AG08396 (cell line): ENCODE measurements around the gene NCF2.

Experiments used
- DNase-seq: peaks from one replicate; pipeline ENCODE4 v3.0.0; 2012; ENCODE audit warnings: low spot score, mixed read lengths

NCF2 gene

DNA sequence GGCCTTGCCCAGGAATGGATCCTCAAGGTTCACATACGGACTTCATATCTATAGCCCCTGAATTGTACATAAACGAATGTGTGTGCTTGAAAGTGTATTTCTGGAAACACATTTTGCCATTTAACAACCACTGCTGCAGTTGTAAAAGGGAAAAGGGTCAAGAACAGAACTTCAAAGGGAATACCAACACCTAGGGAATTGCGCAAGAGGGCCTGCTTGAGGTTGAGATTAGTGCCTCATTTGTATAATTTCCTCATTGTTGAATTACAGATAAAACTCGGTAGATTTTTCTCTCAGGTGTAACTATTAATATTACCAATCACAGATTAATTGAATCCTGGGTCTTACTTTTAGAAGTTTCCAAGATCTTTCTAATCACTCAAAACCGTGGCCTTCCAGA is 6.1 kb downstream of the NCF2 start:
- DNase-seq = no peak

DNA sequence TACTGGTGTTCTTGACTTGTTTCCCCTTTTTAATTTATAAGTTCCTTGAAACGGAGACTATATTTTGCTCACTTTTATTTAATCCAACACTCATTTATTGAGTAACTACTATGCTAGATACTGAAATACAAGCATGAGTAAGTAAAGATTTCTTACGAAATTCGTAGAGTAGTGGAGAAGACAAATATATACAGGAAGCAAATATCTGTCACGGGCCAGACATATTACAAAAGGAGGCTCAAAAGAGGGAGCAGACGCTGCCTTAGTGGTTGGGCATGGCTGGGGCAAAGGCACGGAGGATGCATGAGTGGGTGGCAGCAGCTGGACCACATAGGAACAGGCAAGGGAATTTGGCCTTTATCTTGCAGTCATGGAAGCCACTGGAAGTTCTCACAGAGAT is 6.8 kb downstream of the NCF2 start:
- no peak for DNase-seq

DNA sequence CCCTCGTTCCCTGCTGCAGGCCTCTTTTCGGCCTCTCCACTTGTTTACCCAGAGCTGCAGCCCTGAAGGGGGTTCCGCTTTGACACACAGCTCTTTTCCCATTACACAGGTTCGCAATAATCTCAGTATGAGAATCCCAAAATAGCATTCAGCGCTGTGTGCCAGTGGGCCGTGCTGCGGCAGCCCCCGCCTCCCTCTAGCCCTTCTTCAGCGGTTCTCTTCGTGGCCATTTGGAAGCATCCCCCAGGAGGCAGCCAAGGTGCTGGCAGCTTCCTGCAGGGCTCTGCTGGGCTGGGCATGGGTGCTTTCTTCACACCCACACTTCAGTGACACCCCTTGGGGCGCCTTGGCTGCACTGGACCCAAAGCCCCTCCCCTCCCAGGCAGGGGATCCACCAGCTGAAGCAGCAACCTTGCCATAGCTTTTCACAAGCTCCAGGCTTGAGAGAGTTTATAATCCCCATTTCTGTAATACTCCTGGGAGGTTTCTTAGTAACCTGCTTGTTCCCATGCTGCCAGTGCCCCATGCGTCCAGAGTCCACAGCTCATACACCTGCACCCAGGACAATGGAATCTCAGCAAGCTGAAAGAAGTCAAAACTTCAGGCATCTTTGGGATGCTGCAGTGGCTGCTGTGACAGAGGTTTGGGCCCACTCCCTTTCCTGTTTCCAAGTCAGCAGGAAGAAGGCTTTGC is 8.1 kb downstream of the NCF2 start:
- DNase-seq = no peak

DNA sequence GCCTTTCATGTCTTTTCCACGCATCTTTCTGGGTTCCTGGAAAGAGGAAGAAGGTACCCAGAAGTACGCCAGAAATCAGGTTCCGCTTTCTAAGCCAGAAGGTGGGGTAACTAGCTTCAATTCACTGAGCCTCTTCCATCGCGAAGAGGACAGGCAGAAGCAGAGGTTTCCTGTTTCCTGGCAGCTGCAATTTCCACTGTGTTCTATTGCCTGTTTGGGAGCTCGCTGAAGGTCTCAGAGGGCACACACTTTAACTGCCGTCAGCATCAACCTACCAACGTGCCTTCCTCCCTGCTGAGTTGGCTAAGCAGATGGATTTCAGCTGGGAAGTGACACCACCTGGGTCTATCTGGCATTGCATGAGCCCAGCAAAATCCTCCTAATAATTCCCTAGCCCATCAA is 10.0 kb downstream of the NCF2 start:
- DNase-seq = no peak

DNA sequence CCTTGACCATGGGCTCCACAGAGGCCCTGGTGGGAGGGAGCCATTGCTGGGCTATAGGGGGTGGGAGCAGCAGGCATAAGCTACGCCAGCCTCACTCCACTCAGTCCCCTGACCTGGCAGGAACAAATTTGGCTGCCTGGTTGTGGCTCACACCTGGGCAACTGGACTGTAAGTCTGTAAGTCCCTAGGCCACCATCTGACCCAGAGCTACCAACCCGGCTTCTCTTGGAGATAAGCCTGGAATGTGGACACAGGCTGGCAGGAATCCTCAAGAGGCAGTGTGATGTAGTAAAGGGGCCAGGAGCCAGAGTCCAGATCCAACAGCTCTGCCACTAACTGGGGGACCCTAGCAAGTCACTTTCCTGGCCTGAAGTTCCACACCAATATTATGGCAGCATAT is 11.4 kb downstream of the NCF2 start:
- DNase-seq = no peak

DNA sequence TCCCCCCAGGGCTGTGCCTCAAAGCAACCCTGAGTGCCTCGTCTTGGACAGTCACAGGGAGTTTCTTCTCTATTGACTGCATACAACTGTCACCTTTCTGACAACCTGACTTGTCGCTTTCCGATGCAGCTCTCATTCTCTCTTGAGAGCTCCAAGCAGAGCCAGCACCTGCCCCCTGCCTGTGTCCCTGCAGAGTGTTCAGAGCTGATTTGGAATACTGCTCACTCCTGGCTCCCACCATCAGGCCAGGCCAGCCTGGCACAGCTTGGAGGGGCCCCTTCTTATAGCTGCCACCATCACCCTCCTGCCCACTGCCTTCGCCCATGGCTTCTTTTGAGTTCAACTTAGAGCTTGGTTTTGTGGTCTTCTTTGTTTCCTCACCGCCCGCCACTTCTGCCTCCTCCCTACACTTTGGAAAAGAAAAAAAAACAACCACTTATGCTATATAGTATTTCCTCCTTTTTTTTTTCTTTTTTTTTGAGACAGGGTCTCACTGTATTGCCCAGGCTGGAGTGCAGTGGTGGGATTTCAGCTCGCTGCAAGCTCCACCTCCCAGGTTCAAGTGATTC is 12.3 kb downstream of the NCF2 start:
- DNase-seq = no peak

DNA sequence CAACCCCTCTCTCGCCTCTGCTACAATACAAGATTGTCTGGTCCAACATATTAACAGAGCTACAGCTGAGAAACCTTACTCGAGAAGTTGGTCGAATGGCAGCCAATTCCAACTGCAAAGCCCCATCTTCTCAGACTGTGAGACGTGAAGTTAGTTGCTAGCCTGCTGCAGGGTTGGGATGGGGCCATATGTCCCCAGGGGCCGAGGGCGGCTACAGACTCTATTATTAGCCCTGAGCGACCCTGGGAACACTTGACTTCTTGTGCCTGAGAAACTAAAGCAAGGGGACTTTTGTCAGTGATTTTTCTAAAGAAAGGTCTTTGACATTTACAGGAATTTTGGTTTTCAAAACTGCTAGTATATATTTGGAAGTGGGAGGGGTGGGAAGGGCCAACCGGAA is 13.7 kb downstream of the NCF2 start:
- DNase-seq = no peak

DNA sequence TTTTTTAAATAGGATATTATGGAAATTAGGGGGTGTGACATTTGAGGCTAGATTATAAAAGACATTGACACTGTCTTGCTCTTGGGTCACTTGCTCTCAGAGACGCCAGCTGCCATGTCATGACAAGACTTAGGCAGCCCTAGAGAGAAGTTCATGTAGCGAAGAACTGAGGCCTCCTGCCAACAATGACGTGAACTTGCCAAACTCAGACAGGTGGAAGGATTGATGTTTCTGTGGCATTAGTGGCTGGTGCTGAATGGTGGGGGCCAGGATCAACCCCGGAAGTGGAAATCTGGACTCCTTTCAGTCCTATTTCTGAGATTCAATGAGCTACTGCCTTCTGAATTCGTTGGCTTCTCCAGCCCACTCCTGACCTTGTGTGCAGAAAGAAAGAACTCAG is 14.7 kb downstream of the NCF2 start:
- no peak for DNase-seq

DNA sequence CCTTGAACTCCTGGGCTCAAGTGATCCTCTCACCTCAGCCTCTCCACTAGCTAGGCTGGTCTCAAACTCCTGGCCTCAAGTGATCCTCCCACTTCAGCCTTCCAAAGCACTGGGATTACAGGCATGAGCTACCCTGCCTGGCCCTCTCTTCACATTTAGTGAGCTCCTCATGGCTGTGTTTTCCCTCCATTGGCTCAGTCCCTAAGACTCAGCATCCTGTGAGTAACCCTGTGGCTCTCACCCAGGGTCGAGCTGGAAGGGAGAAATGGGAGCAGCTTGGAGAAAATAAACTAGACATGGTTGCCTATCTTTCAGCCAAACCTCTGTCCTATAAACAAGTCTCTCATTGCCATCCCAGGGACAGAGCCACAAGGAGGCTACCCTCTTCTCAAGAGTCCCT is 17.5 kb downstream of the NCF2 start:
- DNase-seq = no peak

DNA sequence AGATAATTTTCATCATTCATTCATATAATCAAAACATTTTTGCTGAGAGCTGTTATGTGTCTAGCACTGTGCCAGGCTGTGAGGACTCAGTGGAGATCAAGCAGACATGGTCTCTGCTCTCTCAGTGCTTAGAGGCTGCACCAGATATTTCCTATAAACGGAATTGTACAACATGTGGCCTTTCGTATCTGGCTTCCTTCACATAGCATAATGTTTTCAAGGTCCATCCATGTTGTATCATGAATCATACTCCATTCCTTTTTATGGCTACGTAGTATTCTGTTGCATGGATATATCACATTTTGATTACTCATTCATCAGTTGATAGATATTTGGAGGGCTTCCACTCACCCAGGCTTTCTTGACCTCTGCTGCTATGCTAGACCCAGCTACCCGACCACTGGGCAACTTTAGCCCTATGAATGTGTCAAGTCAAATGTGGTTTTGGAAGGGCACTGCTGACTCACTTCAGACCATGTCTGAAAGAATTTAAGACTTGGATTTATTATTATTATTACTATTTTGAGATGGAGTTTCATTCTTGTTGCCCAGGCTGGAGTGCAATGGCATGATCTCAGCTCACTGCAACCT is 18.5 kb downstream of the NCF2 start:
- DNase-seq = peak; percentile 37

DNA sequence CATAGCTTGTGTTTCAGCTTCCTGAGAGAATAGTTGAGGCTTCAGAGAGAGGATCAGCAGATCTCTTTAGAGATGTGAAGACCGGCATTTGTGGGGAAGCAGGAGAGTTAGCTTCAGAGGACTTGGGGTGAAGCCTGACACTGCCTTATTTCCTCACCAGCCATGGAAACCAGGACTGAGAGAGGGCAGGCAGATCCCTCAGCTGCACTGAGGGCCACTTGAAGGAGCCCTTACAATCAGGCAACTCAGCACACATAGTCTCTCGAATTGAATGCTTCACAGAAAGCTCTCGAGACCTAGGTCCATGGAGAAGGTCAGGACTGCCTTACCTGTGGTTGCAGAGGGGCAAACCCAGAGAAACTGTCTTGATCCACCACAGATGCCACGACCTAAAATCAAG is 19.8 kb downstream of the NCF2 start:
- DNase-seq = no peak

DNA sequence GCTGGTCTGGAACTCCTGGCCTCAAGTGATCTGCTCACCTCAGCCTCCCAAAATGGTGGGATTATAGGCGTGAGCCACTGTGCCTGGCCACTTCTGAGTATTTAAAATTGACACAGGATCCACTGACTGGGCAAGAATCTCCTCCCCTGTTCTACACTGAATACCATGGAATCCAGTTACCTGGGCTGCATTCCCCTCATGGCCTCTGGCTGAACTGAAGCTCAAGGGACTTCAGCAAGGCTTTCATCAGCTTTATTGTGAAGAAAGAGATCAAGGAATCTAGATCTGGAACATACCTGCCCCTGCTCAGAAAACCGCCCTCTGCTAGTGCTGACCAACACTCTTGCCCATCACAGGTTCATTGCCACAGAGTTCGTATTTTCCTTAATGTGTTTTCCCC is 20.5 kb downstream of the NCF2 start:
- DNase-seq = no peak

DNA sequence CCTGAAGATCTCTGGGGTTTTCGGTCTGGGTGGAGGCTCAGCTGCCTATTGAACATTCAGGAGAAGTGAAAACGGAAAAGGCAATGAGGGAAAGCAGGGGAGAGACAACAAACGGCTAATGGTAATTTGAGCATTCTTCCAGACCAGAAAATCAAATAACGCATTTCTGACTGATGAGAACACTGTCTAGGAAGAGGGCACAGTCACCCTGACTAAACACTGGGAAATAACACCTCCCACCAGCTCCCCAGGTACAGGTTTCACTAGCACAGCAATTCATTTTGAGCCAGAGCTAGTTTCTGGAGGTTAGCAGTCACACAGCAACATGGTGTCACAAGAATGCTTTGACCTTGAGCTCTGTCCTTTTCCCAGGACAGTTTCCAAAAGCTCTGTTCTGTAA is 21.1 kb downstream of the NCF2 start:
- peak; percentile 33 for DNase-seq

DNA sequence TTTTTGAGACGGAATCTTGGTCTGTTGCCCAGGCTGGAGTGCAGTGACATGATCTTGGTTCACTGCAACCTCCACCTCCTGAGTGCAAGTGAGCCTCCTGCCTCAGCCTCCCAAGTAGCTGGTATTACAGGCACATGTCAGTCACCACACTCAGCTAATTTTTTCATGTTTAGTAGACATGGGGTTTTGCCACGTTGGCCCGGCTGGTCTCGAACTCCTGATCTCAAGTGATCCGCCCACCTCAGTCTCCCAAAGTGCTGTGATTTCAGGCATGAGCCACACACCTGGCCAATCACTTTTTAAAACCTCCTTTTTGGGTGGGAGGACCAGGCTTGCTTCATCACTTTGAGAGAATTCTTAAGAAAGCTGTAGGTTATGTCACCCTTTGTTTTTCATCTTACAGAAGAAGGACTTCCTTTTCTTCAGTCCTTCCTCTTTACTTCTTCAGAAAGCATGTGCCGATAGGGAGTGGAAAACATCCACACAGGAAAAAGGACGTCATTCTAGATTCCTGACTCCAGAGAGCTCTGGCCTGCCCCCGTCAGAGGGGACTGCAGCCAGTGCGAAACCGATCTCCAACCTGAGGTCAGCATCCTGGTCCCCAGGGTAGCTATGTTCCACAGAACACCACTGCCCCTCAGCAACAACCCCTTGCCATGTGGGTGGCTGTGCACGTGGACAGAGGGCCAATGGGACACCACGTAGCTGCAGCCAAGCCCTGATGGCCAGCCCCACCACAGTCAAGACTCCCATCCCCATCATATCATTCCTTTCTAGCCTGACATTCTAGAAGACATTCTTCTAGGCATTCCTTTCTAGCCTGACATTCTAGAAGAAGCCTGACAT is 21.9 kb downstream of the NCF2 start:
- DNase-seq = no peak

DNA sequence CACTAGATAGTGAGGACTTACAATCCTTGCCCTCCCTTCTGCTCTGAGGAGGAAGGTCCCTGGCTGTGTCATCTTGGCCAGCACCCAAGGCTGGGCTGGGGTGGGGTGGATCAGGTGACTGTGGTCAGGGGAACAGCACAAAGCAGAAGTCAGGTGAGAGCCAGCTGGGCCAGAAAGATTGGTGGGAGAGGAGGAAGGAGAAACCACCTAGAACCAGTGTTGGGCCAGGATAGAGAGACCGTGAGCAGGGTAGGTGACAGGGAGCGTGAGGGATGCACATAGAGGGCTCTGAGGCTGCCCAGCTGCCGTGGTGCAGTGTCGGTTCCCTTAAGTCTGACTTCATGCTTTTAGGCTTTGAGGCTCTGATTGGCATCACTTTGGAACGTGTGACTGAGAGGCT is 22.7 kb downstream of the NCF2 start:
- DNase-seq = peak; percentile 40

DNA sequence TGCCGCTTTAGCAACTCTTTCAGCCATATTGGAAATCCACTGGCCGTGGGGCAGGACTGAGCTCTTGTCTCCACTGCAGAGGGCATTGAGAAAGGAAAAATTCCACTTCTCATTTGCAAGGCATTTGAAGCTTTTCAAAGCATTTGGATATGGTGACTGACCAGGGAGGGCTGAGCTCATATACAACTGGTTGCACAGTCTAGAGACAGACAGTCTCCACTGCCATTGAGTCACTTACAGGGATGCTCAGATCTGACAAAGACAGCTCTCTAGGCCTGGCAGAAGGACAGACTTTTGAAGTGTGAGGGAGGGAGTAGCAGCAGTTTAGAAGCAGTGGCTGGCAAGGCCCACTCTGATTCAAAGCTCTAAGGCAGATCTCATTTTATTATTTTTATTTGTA is 24.2 kb downstream of the NCF2 start:
- DNase-seq = no peak

DNA sequence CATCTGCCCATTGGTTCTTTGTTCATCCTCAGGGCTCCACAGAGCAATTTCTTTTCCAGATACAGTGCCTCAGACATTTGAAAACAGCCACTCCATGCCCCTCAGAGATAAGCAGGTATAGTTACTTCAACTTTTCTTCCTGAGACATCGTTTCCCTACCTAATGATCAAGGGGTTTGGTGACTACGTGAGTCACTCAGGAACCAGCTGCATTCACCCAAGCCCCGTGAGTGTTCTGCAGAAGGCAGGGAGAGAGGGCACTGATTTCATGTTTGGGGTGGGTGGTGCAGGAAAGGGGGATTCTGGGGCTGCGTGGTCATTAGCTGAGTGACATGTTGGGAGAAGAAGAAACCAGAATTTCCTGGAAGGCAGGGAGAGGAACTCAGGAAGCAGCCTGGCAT is 25.0 kb downstream of the NCF2 start:
- no peak for DNase-seq

DNA sequence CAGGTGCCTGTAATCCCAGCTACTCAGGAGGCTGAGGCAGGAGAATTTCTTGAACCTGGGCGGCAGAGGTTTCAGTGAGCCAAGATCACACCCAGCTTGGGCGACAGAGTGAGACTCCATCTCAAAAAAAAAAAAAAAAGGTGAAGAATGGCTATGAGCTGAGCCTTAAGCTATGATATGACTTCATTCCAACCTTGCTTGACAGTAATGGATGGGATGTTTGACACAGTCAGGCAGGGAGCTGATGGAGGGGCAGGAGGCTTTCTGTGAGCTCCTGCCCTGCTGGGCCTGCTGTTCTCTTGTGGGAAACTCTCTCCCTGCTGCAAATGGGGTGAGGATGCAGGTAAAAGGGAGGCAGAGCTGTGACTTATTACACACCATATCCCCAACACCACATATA is 27.6 kb downstream of the NCF2 start:
- DNase-seq = no peak

DNA sequence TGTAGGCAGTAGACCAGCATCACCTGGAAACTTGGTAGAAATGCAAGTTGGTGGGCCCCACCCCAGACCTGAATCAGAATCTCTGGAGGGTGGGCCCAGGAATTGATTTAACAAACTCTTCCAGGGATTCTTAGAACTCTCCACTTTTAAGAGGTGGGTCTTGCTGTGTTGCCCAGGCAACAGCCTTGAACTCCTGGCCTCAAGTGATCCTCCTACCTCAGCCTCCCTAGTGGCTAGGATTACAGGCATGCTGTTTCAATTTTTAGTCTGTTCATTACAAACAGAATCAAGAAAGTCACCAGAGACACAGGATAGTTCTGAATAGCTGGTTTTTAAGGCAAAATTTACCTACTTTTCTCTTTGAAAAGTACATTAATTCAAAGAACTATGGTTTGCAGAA is 31.2 kb downstream of the NCF2 start:
- DNase-seq = no peak

DNA sequence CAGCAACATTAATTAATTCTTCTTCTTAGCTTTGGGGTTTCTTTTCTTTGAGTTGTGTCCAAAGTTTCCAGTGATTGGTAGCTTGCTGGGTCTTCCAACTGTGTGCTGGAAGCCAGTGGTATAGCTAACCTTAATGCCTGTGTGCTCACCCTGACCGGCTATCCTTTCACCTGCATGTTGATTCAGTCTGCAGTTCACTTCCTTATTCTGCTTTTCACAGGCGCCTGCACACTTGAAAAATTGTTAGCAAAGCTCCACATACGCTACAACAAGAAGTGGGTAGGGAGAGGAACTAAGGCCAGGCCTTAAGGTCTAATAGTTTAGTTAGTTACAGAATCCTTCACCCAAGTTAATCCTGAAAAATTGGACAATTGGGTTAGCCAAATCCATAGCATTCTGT is 35.7 kb downstream of the NCF2 start:
- no peak for DNase-seq

DNA sequence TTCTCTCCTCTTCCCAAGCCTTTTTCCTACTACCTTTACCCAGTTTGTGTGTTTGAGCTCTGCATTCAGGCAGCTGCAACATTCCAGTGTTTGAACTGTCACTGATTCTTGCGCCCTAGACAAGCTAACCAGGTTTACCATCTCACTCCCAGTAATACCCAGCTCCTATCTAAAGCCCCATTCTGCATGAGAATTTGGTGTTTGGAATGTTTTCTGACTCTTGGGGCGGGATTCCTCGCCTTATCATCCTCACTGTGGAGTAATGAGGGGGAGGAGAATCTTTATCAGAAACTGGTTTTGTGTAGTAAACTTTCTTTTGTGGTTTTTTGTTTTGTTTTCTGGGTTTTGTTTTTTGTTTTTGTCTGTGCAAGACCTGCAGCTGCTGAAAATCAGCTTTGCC is 36.5 kb downstream of the NCF2 start:
- no peak for DNase-seq

DNA sequence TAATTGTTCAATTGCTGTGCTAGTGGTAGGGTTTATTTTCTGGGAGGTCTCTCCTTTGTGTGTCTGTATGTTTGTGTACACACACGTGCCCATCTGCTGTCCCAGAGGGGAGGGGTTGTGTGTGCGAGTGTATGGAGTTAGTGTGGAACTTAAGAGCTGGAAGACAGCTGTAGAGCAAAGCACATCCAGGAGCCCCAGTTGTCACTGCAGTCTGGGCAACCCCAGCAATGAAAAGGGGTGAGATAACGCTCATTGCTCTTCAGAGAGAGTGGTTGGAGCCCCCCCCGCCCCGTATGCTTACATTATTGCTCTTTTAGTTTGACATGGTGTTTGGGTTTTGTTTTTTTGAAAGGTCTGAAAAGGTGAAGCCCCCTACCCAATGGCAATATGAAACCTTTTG is 36.9 kb downstream of the NCF2 start:
- no peak for DNase-seq

DNA sequence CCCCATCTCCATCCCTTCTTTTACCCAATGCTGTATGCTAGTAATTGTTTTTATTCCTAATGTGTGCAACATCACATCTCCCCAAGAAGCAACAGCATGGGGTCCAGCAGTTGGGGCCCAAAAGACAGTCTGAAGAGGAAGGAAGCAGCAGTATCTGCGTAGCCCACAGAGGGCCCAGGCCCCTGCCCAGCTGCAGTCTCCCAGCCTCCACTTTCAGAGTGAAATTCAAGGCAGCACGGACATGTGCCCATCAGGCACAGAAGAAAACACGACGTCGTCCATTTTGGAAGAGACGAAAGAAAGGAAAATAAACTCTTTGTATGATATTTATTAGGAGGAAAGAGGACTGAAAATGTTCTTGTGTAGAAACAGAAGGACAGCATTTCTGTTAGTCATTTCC is 37.4 kb downstream of the NCF2 start:
- no peak for DNase-seq
